HG03280 (cell line): ENCODE data around the gene ATG3.
A peak's percentile ranks its signal among the peaks of the same experiment; 100 is the strongest.
"Not testable (repeated sequence)": the region's sequence is repeated elsewhere in the genome, so short reads cannot be mapped to it uniquely, and the experiment has no call there.

Experiments
- ATAC-seq: cut with Tn5 transposase; IDR thresholded peaks from one replicate; pipeline ENCODE4 v1.9.1; 2021; ENCODE audit warnings: mild to moderate bottlenecking, moderate library complexity; ENCODE audit not compliant: unreplicated experiment

Gene ATG3

GRCh38 chr3:112564247-112564939 lies 2.6 kb upstream of the ATG3 start:
- ATAC-seq, result not testable (repeated sequence)

DNA sequence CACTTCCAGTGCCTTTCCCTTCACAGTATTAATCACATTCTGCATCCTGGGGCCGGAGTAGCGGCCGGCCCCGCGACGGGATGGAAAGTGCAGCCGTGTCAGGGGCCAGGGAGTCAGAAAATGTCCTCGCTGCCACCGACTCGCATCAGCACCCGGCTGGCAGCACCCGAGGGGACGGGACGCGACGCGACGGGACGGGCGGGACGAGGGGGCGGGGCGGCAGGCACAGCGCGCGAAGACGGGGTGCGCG lies 353 bp downstream of the ATG3 start:
- ATAC-seq, result peak; percentile 43

- peak; percentile 23 for ATAC-seq
Measured at GRCh38 chr3:112560721-112561483, 860 bp downstream of the ATG3 start.

GRCh38 chr3:112560307-112560706 lies 1.5 kb downstream of the ATG3 start:
- no peak for ATAC-seq

- no peak for ATAC-seq
Measured at GRCh38 chr3:112557976-112558375, 3.8 kb downstream of the ATG3 start.

DNA sequence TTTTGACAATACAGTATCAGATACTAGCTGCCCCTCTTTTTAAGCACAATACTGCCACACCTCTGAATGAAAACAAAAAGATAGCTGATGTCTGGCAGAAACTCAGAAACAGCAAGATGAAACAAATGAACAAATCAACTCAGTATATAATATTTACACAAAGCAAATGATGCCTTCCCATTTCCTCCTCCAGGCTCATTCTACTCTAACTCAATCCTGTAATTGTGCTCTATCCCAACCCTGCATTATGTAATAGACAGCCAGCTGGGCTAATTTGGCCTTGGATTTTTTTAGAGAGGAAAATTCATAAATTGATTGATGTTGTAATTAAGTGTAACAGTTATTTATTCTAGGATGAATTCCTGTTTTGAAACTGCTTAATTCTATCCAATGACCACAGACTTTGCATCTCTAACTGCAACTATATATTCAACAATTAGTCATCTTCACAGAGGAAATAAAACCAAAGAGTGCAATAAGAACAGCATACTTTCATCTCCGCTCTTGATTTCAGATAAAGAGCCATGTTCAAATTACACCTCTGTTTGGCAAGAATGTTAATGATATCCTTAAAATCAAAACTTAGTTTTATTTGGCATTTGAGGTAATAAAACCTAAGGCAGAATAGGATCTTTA lies 6.1 kb downstream of the ATG3 start:
- no peak for ATAC-seq

GRCh38 chr3:112550859-112551258 lies 10.9 kb downstream of the ATG3 start:
- ATAC-seq, result no peak

GRCh38 chr3:112546216-112546759 lies 15.5 kb downstream of the ATG3 start:
- no peak for ATAC-seq

GRCh38 chr3:112539825-112540650 lies 21.7 kb downstream of the ATG3 start:
- ATAC-seq, result peak; percentile 95

GRCh38 chr3:112531358-112531781 lies 30.4 kb downstream of the ATG3 start:
- ATAC-seq, result no peak

DNA sequence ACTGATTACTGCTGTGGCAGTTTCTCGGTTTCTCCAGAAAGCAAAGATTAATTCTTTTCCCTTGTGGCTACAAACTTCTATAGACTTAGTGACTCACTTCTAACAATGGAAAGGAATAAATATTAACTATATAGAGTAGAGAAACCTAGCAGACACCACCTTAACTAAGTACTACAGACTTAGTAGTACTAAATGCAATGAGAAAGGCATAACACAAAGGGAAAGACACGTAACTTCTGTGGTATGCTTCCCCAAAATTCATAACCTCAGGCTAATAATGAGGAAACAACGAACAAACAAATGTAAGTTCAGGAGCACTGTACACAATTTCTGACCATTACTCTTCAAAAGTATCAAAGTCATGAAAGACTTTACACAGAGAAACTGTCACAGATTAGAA lies 31.2 kb downstream of the ATG3 start:
- no peak for ATAC-seq

- not testable (repeated sequence) for ATAC-seq
Measured at GRCh38 chr3:112524127-112524526, 37.6 kb downstream of the ATG3 start.

DNA sequence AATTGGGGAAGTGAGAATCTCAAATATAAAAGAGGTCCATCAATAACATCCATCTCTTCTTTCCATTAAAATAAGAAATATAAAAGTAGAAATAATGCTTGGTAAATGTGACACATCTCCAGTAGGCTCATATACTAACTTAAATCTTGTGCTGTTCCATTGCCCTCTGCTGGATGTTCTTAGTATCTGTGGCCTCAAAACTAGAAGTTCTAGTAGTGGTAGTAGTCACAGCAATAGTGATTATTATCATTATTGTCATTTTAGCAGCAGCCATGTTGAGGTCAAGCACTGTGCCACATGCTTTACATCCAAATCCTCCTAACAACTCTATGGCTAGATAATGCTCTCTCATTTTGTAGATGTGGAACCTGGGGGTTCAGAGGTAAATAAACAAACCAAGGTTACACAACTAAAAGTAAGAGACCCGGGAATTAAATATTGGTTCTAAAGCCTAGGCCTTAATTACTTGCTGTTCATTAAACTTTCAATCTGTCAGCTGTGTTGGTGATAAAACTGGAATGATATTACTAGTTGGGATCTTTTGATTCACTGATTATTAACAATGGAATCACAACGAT lies 42.2 kb downstream of the ATG3 start:
- peak; percentile 54 for ATAC-seq

DNA sequence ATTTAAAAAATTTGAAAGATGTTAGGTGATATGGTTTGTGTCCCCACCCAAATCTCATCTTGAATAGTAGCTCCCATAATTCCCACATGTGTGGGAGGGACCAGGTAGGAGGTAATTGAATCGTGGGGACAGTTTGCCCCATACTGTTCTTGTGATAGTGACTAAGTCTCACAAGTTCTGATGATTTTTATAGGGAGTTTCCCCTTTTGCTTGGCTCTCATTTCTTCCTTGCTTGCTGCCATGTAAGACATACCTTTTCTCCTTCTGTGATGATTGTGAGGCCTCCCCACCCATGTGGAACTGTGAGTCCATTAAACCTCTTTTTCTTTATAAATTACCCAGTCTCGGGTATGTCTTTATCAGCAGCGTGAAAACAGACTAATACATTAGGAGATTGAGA lies 42.8 kb downstream of the ATG3 start:
- ATAC-seq, result not testable (repeated sequence)

DNA sequence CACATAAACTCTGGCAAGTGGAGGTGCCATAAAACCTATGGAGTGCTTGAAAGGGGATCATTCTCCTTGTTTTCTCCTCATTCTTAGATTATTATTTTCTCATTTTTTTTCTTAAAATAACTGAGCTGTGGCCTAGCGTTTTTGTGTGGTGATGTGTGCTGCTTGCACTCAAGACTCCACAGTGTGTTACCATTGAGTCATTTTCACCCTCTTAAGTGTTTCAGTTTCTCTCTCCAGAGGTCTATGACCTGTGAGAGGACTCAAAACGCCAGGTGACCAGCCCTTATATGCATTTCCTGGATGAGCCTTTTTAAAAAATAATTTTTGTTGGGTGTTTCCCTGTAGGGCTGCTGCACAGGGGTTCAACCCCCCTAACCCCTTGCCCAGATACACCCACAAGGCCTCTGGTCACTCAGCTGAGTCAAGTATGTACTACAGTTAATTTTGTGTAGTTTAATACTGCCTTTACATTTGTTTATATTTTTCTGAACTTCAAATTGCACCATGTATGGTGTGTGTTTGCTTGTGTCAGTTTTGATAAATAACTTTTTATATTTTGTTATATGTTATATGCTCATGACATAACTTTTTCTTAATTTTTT lies 47.1 kb downstream of the ATG3 start:
- peak; percentile 100 for ATAC-seq

GRCh38 chr3:112512320-112512719 lies 49.4 kb downstream of the ATG3 start:
- ATAC-seq, result no peak

DNA sequence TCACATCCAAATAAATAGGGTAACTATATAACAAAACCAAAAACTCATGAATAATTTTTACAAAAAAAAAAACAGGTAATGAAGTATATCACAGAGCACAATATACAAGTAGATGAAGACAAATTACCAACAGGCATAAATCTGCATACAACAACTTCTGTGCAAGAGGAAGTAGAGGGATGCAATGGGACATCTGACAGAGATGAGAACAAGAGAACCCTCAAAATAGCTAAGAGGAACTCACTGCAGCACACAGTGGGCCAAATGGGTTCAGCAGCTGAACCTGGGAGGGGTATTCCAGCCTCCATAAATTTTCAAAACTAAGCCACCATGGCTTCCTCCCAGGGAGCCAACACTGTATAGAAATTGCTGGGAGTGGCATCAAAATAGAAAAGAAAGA lies 52.9 kb downstream of the ATG3 start:
- ATAC-seq, result no peak

DNA sequence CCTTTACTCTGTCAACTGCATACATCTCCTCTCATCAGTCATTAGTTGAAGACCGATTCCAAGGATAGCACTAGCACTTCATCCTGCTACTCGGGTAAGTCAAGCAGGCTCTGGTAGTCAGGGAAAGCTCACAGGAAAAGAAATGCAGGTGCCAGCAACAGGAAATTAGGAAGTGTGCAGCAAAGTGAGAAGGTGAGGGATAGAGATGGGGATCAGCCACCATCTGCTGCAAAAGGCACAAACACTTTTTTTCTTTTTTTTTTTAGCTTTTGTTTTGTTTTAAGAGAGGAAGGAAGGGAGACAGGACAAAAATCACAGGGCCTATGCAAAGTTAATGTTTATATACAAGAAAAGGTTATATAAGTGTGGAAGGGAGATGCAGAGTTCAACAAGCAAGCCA lies 53.5 kb downstream of the ATG3 start:
- ATAC-seq, result no peak

GRCh38 chr3:112505907-112506306 lies 55.9 kb downstream of the ATG3 start:
- no peak for ATAC-seq

GRCh38 chr3:112504123-112504522 lies 57.6 kb downstream of the ATG3 start:
- no peak for ATAC-seq
